Omental fat pad (tissue), 4 donors: Measurements from ENCODE around the gene GRIP1. TPM values are rescaled to one million over a fixed set of nuclear protein-coding genes. Genes with fewer than 3 reads are reported as not detected.
A peak's percentile ranks its signal among the peaks of the same experiment; 100 is the strongest.

Source experiments
- ATAC-seq: fragments of 150-250 bp; one replicate; pipeline ENCODE4 v1.9.1; 2016; ENCODE audit warnings: mild to moderate bottlenecking, moderate library complexity; ENCODE audit not compliant: low FRiP score
- DNase-seq: peaks from one replicate; pipeline ENCODE4 v3.0.0-alpha.2; 2019; ENCODE audit warnings: low spot score
- total RNA-seq, 4 donors: library from RNA; depleted of rRNA; stranded (reverse); fragments of >200 nt; gene quantifications; one replicate each; pipeline ENCODE4 v1.1.0, GENCODE V29; 2016
- TF ChIP-seq, protein P1 (sequence below), 3 donors: fragments of 450-650 bp; IDR thresholded peaks; one replicate each; pipeline ENCODE4 v1.5.1; 2016 to 2017; ENCODE audit warnings: antibody characterized with exemption in 3 of 3, mild to moderate bottlenecking in 3 of 3, moderate library complexity in 2 of 3

Gene GRIP1
- total RNA-seq, 4 donors from 2014 or later: 1.2 to 4.9 (median 2.9) TPM

DNA sequence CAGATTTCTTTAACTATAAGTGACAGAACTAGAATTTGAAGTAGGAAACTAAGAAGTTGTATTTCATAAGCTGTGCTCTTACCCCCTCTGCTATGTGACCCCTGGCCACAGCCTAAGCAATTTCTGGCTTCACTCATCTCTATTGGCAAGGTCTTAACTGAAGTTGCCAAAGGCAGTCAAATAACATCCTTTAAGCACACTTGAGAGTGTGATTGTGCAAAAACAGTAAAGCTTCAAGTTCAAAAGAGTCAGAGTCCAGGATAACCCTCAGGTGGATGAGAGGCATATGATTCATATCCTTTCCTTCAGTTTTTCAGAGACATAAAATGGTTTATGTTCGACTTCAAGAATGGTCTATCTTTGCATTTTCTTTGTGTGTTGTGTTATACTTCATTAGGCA lies 45.2 kb downstream of the GRIP1 start:
- ATAC-seq: peak; percentile 92

DNA sequence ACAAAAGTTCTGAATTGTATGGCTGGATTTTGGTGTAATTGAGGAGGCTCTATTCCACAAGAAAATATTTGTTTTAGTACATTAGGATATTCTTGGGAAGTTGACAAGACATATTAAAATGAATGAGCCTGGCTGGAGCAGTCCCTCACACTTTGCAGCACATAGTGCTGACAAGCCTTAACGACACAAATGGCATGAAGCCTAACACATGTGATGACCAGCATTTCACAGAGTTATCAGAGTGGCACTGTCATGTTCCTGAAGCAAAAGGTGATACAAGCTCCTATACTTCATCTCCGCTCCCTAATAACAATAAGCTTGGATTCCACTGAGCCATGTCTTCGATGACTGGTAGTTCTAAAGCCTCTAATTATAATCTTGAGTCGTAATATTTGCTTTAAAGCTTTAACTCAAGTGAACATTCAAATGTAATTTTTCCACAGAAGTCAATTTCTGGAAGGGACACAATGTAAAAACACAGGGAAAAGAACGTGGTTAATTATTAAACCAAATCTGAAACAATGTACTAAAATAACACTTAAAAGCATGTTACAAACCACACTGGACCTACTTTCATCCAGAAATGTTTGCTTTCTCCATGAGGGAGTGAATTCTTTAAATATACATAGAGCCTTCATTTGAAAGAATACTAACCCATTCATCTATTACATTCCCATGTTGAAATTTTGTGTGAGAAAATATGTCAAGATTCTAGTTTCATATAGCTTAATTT lies 49.6 kb downstream of the GRIP1 start:
- ATAC-seq: no peak
- TF ChIP-seq, protein P1, sequence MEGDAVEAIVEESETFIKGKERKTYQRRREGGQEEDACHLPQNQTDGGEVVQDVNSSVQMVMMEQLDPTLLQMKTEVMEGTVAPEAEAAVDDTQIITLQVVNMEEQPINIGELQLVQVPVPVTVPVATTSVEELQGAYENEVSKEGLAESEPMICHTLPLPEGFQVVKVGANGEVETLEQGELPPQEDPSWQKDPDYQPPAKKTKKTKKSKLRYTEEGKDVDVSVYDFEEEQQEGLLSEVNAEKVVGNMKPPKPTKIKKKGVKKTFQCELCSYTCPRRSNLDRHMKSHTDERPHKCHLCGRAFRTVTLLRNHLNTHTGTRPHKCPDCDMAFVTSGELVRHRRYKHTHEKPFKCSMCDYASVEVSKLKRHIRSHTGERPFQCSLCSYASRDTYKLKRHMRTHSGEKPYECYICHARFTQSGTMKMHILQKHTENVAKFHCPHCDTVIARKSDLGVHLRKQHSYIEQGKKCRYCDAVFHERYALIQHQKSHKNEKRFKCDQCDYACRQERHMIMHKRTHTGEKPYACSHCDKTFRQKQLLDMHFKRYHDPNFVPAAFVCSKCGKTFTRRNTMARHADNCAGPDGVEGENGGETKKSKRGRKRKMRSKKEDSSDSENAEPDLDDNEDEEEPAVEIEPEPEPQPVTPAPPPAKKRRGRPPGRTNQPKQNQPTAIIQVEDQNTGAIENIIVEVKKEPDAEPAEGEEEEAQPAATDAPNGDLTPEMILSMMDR (IDR thresholded peaks at IDR 0.05): no peak
- no peak for DNase-seq

More for the DNA sequence above, 45.2 kb downstream of the GRIP1 start:
- TF ChIP-seq, protein P1 (IDR thresholded peaks at IDR 0.05): no peak
- no peak for DNase-seq

DNA sequence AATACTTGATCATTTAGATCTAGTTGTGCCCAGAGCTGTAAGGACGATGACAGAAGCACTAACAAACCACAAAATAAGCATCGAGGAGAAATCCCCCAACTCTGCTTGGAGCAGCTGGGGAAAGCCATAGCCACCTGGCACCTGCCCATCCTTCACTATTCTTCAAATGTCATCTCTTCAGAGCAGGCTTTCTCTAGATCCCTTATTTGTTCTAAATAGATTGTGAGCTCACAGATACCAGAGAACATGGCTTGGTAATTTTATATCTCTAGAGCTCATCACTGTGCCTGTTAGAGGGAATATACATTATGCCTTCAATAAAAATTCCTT lies 50.9 kb downstream of the GRIP1 start:
- DNase-seq: no peak
- no peak for ATAC-seq
- TF ChIP-seq, protein P1 (IDR thresholded peaks at IDR 0.05): no peak

DNA sequence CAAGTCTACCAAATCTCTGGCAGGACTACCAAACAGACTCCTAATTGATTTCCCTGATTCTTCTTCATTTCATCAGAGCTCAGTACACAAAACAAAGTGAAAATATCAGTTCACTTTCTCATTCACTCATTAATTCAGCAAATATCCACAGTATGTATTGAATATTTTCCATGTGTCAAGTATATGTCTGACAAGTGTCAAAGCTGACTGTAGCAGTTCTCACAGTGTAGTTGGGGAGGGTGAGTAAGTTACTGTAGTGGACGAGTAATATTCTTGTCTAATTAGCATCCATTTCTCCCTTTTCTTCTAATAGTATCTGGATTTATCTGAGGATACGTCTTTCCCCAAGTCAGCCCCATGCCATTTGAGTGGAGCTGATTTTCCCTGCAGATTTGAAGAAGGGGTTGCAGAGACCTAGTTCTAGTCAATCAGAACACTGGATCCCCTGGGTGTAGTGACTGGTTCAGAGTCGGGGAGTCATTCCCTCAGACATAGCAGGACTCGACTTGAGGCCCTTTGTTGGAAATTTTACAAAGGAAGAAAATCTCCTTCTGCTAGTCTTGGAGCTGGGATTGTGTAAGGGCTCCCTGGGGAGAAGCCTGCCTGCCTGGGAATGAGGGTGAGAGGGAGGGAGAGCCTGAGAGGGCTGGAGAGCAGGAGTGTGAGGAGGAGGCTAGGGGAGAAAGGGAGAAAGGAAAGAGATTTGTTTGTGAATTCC lies 51.4 kb downstream of the GRIP1 start:
- TF ChIP-seq, protein P1 (IDR thresholded peaks at IDR 0.05): no peak
- no peak for ATAC-seq
- DNase-seq: no peak

DNA sequence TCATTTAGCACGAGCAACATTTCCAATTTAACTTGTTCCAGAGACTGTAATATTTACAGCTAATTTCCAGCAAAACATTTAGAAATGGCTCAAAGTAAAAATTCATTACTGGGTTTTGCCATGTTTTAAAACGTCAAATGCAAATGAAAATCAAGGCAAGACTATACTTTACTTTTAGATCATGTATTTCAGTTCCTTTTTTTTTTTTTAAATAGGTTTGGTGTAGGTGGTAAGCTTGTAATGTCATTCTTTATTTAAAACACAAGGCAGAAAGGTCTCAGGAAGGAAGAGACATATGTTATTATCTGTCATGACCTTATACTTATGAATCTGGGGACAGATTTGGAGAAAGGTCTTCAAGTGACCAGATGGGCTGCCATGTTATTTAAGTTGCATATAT lies 54.1 kb downstream of the GRIP1 start:
- DNase-seq (no peak), ATAC-seq (no peak)
- TF ChIP-seq, protein P1 (IDR thresholded peaks at IDR 0.05): no peak

DNA sequence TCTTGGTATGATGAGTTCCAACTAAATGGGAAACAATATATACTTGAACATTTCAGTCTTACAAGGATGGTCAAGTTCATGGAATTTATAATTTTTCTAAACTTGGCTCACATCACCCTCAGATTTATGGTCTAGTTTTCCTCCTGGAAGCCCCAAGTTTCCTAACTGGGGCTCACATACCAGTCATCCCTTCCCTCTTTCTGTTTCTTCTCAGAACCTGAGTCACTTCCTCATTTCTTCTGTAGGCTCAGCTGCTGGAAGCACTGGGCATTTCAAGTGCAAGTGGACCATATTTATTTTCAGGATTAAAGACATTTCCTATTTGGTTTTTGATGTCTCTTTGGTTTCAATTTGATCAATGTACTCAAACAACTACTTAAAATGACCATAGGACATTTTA lies 55.4 kb downstream of the GRIP1 start:
- DNase-seq: no peak
- no peak for ATAC-seq
- TF ChIP-seq, protein P1 (IDR thresholded peaks at IDR 0.05): no peak

DNA sequence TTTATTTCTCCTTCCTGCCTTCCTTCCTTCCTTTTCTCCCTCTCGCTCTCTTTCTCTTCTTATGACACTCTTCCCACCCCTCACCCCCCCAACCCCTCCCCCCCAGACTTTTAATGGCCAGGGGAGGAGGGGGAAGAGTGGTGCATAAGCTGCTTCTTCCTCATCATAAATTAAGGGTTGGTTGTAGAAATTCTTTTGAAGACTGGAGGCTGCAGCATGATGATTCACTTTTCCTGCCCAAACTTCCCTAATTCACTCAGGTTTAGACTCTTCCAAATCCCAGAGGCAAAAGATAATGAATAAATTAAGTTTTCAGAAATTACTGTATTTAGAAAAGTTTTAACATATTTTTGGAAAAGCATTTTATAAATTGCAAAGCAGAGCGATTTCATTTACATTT lies 58.2 kb downstream of the GRIP1 start:
- ATAC-seq (peak; percentile 66), DNase-seq (no peak)
- TF ChIP-seq, protein P1 (IDR thresholded peaks at IDR 0.05): no peak
